ENCODE results near the gene SUGP2. TPM values are rescaled to one million over a fixed set of nuclear protein-coding genes. Genes with fewer than 3 reads are reported as not detected.
A peak's percentile ranks its signal among the peaks of the same experiment; 100 is the strongest.

Gene SUGP2
- polyA plus RNA-seq, 5 donors: 93.2 to 132 (median 100) TPM

GRCh38 chr19:18992696-18993095 lies 40.6 kb downstream of the SUGP2 start:
- DNase-seq: no peak

- no peak for DNase-seq
These were observed 41.8 kb downstream of the SUGP2 start for GRCh38 chr19:18991468-18991867.

GRCh38 chr19:18991006-18991405 lies 42.3 kb downstream of the SUGP2 start:
- peak in 1 of 2 donors; percentile 37 for DNase-seq

- DNase-seq: no peak
These were observed 43.1 kb downstream of the SUGP2 start for GRCh38 chr19:18990128-18990708.

GRCh38 chr19:18989316-18989715 lies 44.0 kb downstream of the SUGP2 start:
- DNase-seq: no peak

- no peak for DNase-seq
These were observed 45.9 kb downstream of the SUGP2 start for GRCh38 chr19:18987456-18987855.

GRCh38 chr19:18985257-18985656 lies 48.1 kb downstream of the SUGP2 start:
- peak; percentile 45 to 55 for DNase-seq

GRCh38 chr19:18984251-18984650 lies 49.1 kb downstream of the SUGP2 start:
- DNase-seq: no peak

- no peak for DNase-seq
These were observed 50.6 kb downstream of the SUGP2 start for GRCh38 chr19:18982669-18983068.

- no peak for DNase-seq
These were observed 52.8 kb downstream of the SUGP2 start for GRCh38 chr19:18980432-18981020.

GRCh38 chr19:18978616-18979015 lies 54.7 kb downstream of the SUGP2 start:
- no peak for DNase-seq

- DNase-seq: no peak
These were observed 57.4 kb downstream of the SUGP2 start for GRCh38 chr19:18975869-18976268.

GRCh38 chr19:18975011-18975410 lies 58.3 kb downstream of the SUGP2 start:
- DNase-seq: no peak

- no peak for DNase-seq
These were observed 60.5 kb downstream of the SUGP2 start for GRCh38 chr19:18972851-18973250.

GRCh38 chr19:18972301-18972811 lies 61.0 kb downstream of the SUGP2 start:
- DNase-seq: no peak

- DNase-seq: no peak
These were observed 63.2 kb downstream of the SUGP2 start for GRCh38 chr19:18969931-18970659.

GRCh38 chr19:18967358-18968146 lies 65.8 kb downstream of the SUGP2 start:
- peak in 1 of 2 donors; percentile 32 for DNase-seq

GRCh38 chr19:18966307-18966706 lies 67.0 kb downstream of the SUGP2 start:
- DNase-seq: no peak

GRCh38 chr19:18964121-18964520 lies 69.2 kb downstream of the SUGP2 start:
- DNase-seq: no peak

- no peak for DNase-seq
These were observed 71.3 kb downstream of the SUGP2 start for GRCh38 chr19:18961767-18962620.

GRCh38 chr19:18960370-18960769 lies 72.9 kb downstream of the SUGP2 start:
- no peak for DNase-seq

Data from right lung (tissue), 5 donors.